ENCODE data around the gene WNT6. TPM values are rescaled to one million over a fixed set of nuclear protein-coding genes. Genes with fewer than 3 reads are reported as not detected.
"Not testable (repeated sequence)": the region's sequence is repeated elsewhere in the genome, so short reads cannot be mapped to it uniquely, and the experiment has no call there.

The WNT6 gene
- total RNA-seq, 2 donors from 2014 or later: 0.43 to 0.92 TPM

DNA sequence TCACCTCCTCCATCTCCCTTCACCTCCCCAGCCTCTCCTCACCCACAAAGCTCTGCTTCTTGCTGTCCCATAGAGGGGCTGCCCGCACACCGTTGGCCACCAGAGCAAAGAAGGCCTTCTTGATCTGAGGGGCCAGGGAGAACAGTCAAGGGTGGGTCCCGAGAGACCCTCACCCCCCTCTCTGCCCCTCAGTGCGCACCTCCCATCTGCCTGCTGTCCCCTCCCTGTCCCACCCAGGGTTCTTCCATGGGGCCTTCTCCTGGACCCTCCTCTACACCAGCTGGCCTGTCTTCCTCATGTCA, 31.2 kb upstream of the WNT6 start:
- no peak for ATAC-seq
- intact Hi-C loops (cut with DNase I, micrococcal nuclease): no loop called here

DNA sequence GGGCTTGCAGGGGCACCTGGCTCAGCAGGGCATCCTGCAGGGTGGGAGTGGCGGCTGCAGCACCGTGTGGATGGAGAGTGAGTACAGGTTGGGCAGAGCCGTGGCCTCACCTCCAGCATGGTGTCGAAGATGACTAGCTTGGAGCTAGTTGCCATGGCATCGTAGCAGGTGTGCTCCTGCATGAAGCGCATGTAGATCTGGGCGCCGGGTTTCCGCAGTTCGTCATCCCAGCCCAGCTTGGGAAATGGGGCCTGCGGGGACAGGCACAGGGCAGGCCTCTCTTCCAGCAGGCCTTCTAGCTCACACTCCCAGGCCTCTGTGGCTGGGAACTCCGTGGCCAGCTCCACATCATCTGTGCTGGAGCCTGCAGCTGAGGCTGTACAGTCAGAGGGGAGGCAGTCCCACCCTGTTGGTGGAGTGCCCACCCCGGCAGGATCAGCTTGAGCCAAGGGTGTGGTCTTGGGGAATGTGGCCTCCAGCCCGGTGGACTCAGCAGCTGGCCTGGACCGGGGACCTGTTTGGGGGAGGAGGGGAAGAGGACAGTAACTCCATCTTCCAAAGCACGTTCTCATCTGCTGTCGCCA, 29.6 kb upstream of the WNT6 start:
- intact Hi-C loops (cut with DNase I, micrococcal nuclease): no loop called here
- DNase-seq (no peak), ATAC-seq (no peak)

More for the DNA sequence above, 31.2 kb upstream of the WNT6 start:
- no peak for DNase-seq

DNA sequence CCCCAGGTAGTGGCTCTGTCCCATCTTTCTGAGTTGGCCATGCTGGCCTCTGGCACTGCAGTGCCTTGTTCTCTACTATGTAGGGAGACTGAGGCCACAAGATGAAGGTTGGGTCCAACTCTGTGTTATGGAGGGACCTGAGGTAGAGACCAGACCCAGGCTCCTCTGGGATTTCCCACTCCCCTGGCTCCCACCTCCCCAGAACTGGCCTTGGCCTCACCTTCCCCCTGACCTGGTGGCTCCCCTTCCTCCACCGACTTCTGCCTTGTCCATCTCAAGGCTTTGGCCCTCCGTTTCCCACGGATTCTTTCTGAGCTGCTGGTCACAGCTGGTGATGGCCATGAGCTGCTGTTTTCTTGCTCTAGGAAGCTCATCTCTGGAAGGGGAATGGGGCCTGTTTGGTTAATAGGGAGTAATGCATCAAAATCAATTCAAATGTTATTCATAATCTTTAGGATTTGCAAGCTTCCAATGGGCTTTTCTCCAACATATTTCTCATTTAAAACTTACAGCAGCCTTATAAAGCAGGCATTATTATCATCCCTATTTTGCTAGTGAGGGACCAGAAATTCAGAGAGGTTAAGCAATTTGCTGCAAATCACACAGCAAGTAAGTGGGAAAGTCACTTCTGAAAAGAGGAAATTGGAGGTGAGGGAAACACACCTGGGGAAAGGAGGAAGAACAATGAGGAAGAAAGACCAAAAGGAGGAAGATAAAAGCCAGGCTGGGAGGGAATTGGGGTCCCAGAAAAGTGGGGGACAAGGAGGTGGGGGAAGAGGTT, 28.9 kb upstream of the WNT6 start:
- DNase-seq (no peak), ATAC-seq (no peak)
- intact Hi-C loops (cut with DNase I, micrococcal nuclease): no loop called here

DNA sequence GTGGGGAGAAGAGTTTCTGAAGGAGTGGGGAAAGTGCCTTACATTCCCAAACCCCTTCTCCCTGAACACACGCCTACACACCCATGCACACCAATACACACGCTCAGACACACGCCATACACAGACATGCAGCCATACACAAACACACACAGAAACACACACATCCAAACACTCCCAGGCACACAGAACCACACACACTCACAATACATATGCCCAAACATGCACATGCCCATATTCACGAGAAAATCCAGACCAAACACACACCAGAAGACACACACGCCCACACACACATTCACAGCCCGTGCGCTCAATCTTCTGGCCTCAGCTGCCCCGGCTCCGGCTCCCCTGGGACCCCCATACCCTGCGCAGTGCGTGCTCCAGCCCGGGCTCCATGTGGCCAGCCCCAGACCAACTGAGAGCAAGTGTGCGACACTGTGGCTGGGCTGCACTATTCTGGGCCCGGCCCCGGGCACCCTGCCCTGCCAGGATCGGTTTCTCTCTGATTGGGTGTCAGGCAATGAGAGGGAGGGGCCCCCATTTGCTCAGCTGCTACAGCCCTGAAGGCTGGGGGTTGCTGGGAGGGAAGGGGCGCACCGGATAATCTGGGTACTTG, 28.1 kb upstream of the WNT6 start, which contains the start of gene PRKAG3:
Gene PRKAG3, minus strand, starts transcription at position 426 of the 613 bp plus-strand sequence.
- intact Hi-C loops (cut with DNase I, micrococcal nuclease): no loop called here
- ATAC-seq (no peak), DNase-seq (no peak)

DNA sequence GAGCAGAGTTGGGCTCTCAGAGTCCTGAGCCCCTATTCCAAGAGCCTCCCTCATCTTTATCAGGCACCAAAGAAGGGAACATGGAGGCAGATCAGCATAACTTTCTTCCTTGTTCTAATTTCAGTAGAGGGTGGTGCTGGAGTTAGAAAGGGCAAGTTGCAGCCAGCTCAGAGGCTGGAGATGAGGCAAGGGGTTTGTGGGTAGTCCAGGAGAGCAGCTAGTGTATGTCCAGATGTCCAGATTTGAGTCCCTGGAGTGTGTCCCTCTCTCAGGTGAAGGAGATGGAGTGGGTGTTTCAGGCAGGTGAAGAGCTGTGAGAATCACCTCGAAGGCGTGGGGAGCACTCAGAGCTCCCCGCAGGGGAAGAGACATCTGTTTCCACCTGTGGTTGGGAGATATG, 27.5 kb upstream of the WNT6 start:
- intact Hi-C loops (cut with DNase I, micrococcal nuclease): no loop called here
- ATAC-seq (no peak), DNase-seq (no peak)

DNA sequence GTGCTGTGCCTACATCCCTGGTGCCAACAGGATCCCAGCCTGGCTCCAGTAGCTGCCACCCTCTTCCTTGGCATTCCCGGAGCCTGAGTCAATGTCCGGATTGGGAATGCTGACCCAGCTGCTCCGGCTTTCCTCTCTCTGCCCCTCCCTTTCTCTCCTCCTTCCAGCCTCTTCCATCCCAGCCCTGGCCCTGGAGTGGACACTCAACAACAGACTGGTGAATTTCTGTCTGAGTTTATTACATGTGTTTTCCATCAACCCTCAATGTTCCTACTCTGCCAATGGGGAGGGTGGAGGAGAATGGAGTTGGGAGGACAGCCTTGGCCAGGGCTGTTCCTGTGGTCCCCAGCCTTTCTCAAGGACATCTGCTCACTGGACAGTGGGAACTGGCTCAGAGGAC, 27.1 kb upstream of the WNT6 start:
- no peak for DNase-seq
- ATAC-seq: no peak
- intact Hi-C loops (cut with DNase I, micrococcal nuclease): no loop called here

DNA sequence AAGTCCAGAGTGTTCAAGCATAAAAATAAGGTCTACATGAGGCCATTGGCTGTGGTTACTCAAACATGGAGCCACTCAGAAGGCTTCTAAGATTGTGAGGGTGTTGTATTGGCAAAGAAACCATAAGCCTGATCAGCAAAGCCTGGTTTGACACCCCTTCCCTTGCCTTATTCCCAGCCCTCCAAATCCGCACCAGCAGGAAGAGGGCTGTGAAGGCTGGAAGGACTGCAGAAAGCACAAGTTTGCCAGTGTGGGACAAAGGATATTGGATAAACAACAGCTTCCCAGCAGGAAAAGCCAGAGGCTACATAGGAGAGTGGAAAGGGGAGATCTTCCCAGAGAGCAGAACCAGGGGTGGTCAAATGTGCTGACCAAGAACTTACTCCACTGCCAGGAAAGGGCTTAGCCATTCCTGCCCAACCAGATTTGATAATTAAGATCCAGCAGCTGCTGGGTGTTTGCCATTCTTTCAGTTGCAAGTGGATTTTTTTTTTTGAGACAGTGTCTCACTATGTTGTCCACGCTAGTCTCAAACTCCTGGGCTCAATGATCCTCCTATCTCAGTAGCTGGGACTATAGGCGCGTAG, 26.5 kb upstream of the WNT6 start:
- intact Hi-C loops (cut with DNase I, micrococcal nuclease): no loop called here

DNA sequence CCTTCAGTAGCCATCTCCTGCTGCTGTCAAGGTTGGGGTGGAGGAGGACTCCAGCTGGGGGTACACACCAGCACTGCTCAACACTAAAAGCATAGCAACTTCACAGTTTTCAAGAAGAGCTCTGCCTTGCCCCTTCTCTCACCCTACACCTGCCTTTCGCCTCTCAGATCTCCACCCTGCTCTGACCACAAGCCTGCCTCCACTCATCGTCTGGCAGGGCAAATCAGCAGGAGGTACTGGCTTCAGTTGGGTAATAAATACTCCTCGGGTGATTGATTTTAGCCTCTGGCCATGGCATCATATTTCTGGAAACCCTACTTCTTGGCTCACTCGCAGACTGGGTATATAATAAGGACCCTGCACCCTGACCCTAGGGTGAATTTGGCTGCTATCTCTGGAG, 24.9 kb upstream of the WNT6 start:
- DNase-seq (no peak), ATAC-seq (no peak)
- intact Hi-C loops (cut with DNase I, micrococcal nuclease): no loop called here

More for the DNA sequence above, 26.5 kb upstream of the WNT6 start:
- DNase-seq (no peak), ATAC-seq (no peak)

DNA sequence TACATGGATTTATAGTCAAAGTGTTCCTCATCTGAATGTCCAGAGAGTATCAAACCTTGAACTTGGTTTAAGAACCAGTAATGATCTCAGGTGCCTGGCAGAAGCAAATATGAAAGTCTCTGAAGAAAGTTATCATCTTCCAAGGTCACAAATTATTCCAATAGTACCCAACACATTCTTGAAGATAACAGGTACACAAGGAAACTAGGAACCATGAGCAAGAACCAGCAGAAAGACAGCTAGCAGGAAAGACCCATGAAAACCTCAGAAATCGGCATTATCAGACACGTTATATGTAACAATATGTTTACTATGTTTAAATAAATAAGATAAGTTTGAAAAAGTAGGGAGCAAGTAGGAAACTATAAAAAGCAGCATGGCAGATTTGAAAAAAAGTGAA, 22.1 kb upstream of the WNT6 start:
- ATAC-seq (no peak), DNase-seq (no peak)
- intact Hi-C loops (cut with DNase I, micrococcal nuclease): no loop called here

DNA sequence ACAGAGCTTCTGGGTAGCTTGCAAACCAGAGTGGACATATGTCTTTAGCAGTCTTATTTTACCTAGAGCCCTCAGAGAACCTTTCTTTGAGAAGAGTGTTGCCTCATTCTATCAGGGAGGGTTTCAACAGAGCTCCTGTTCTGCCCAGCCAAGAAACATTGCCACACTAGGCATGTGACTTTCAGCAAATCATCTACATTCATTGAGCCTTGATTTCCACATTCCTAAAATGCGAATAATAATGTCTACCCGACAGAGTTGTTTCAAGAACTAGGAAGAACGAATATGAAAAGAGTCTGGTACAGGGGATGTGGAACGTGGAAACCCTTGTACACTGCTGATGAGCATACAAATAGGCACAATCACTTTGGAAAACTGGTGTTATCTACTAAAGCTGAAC, 20.2 kb upstream of the WNT6 start:
- ATAC-seq: no peak
- DNase-seq: no peak
- intact Hi-C loops (cut with DNase I, micrococcal nuclease): no loop called here

DNA sequence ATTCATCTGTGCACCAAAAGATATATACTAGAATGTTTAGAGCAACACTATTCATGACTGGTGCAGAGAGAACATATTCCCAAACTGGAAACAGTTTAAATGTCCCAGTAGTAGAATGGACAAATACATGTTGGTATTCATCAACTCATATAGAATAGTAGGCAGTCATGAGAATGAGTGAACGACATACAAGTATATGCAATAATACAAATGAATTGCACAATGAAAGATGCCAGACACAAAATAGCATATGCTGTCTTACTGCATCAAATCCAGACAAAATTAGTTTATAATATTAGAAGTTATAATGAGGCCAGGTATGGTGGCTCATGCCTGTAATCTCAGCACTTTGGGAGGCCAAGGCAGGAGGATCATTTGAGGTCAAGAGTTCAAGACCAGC, 19.7 kb upstream of the WNT6 start:
- intact Hi-C loops (cut with DNase I, micrococcal nuclease): no loop called here
- no peak for ATAC-seq

DNA sequence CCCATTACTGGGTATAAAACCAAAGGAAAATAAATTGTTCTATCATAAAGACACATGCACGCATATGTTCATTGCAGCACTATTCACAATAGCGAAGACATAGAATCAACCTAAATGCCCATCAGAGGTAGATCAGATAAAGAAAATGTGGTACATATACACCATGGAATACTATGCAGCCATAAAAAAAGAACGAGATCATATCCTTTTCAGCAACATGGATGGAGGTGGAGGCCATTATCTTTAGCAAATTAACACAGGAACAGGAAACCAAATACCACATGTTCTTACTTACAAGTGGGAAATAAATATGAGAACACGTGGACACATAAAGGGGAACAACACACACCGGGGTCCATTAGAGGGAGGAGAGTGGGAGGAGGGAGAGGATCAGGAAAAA, 15.3 kb upstream of the WNT6 start:
- DNase-seq; intact Hi-C loops (cut with DNase I, micrococcal nuclease); ATAC-seq: not testable (repeated sequence)

More for the DNA sequence above, 19.7 kb upstream of the WNT6 start:
- DNase-seq: no peak

DNA sequence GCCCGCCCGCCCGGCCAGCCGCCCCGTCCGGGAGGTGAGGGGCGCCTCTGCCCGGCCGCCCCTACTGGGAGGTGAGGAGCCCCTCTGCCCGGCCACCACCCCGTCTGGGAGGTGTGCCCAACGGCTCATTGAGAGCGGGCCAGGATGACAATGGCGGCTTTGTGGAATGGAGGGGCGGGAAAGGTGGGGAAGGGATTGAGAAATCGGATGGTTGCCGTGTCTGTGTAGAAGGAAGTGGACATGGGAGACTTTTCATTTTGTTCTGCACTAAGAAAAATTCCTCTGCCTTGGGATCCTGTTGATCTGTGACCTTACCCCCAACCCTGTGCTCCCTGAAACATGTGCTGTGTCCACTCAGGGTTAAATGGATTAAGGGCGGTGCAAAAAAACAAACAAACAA, 12.6 kb upstream of the WNT6 start:
- intact Hi-C loops (cut with DNase I, micrococcal nuclease): loop anchor here in 1 of 2 donors (5.0 kb wide), 1 partner anchor 120 kb away; no protein-coding TSS in a partner anchor
- not testable (repeated sequence) for DNase-seq, ATAC-seq

DNA sequence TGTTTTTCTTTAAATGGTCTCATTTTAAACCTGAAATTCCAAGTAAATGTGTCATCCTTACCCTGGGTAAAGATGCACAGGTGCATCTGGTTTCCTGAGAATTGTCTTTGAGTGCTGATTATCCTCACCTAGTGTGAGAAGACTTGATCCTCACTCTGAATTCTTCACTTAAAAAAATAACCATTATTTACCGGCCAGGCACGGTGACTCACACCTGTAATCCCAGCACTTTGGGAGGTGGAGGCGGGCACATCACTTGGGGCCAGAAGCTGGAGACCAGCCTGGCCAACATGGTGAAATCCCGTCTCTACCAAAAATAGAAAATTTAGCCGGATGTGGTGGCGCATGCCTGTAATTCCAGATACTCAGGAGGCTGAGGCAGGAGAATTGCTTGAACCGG, 9.9 kb upstream of the WNT6 start:
- intact Hi-C loops (cut with DNase I, micrococcal nuclease): loop anchor here in 1 of 2 donors (5.0 kb wide), 1 partner anchor 122 kb away; no protein-coding TSS in a partner anchor
- DNase-seq: no peak
- no peak for ATAC-seq

DNA sequence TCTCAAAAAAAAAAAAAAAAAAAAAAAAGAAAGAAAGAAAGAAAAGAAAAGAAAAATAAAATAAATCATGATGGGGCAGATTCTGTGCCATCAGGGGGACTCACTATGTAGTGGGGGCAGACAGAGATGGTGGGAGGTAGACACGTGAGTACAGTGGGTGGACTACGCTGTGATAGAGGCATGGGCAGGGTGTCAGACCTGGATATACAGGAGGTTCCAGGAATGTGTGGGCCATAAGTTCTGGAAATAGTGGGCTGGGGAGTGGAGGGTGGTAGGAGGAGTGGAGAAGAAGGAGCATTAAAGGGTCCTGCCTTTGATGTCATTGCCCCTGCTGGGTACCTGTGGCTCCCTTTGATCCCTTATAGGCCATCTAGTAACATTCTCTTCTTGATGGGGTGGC, 8.8 kb upstream of the WNT6 start:
- intact Hi-C loops (cut with DNase I, micrococcal nuclease): no loop called here
- DNase-seq: no peak
- ATAC-seq: no peak

DNA sequence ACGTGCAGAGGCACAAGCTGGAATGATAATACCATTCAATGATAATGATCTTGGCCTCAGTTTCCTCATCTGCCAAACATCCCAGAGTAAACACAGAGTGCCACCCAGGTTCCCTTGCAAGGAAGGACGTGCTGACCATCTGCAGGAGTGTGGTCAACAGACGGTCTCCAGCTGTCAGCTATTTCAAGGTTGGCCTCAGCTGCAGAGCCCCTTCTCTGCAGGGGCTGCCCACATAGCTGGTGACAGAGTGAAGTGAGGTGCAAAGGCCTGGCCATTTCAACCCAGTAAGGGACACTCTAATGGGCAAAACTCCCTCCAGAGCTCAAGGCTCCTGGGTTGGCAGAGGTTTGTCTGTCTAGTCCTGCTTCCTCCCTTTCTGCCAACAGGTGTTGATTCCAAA, 8.3 kb upstream of the WNT6 start:
- intact Hi-C loops (cut with DNase I, micrococcal nuclease): no loop called here
- ATAC-seq (no peak), DNase-seq (no peak)

DNA sequence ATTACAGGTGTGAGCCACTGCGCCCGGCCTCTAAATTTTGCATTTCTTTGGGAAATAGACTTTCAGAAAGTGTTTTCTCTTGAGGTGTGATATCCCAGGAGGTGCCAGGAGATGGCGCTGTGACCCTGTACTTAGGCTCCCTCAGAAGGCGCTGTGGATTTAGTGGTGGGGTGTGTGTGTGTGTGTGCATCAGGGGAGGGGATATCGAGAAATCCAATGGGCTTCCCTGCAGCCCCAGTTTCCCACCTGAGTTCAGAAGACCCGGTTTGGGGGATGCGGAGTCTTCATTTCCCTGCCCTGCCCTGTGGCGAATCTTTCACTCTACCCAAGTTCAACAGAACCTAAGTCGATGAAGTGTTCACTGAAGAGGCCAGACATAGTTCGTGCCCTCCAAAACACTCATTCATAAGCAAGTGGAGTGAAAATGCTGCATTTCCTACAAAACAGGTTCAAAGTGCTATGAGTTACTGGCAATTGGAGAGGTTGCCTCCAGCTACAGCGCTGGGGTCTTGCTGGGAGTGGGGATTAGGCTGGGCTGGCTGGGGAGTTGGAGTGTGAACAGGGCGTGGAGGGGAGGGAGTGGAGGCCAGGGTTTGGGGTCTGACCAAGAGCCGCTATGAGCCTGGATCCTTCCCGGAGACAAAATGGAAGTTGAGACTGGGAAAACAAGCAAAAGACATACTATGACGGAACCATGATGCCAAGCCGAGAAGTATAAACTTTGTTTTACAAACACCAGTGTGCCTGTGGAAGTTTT, 6.5 kb upstream of the WNT6 start:
- intact Hi-C loops (cut with DNase I, micrococcal nuclease): no loop called here
- ATAC-seq: peak; percentile 62
- peak; percentile 32 to 75 for DNase-seq

DNA sequence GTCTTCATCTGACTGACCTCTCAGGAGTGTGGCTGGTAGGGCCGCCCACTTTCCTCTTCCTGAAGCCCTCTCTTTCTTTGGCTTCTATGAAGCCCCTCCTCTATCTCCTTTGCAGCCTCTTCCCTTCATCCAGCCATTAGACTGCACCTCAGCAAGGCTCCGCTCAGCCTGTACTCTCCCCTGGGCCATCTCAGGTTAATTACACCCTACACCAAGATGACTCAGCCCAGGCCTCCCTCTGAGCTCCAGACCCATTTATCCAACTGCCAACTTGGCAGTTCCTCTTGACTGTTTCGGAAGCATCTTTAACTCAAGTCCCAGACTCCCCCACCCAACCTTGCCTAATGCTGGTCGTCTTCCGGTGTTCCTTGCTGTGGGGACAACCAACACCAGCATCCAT, 5.8 kb upstream of the WNT6 start:
- ATAC-seq: no peak
- peak in 1 of 2 donors; percentile 6 for DNase-seq

DNA sequence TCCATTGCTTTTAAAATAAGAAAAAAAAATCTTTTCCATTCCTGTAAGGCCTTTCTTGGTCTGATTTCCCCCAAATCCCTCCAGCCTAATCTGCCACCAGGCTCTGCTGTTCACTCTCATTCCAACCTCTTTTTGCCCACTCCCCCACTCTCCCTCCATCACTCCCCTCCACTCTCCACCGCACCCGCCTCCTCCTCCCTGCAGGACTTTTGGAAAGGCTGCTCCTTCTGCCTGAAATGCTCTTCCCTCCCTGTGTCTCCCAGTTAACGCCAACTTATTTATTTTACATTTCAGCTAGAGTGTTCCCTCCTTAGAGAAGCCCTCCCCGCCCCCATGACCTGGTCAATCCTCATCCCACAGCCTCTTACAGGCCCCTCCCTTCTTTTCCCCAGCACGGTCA, 4.7 kb upstream of the WNT6 start:
- DNase-seq: peak in 1 of 2 donors; percentile 10
- intact Hi-C loops (cut with DNase I, micrococcal nuclease): no loop called here

More for the DNA sequence above, 5.8 kb upstream of the WNT6 start:
- intact Hi-C loops (cut with DNase I, micrococcal nuclease): no loop called here

More for the DNA sequence above, 4.7 kb upstream of the WNT6 start:
- no peak for ATAC-seq

Data from left colon (tissue), 2 donors.